Thyroid gland (tissue), 4 donors: ENCODE data around the gene ARMCX2. TPM values are rescaled to one million over a fixed set of nuclear protein-coding genes. Genes with fewer than 3 reads are reported as not detected.
"Not testable (repeated sequence)": the region's sequence is repeated elsewhere in the genome, so short reads cannot be mapped to it uniquely, and the experiment has no call there.

ENCODE experiments used
- DNase-seq, 2 donors: peaks; one replicate each; pipeline ENCODE4 v3.0.0-alpha.2; 2019
- H3K27ac ChIP-seq, 3 donors: fragments of 200-600 bp; sonication (generic); 1 replicate in 2 of 3; 2 replicates in 1 of 3; pipeline ENCODE4 v1.5.1; 2016 to 2019; ENCODE audit warnings: mild to moderate bottlenecking in 1 of 3, moderate library complexity in 1 of 3
- H3K27me3 ChIP-seq: fragments of 200-600 bp; sonication (generic); one replicate; pipeline ENCODE4 v1.5.1; 2019
- H3K36me3 ChIP-seq, 2 donors: fragments of 200-600 bp; sonication (generic); one replicate each; pipeline ENCODE4 v1.5.1; 2016 to 2019
- H3K4me1 ChIP-seq, 2 donors: fragments of 200-600 bp; sonication (generic); one replicate each; pipeline ENCODE4 v1.5.1; 2017 to 2019
- H3K4me3 ChIP-seq, 3 donors: fragments of 200-600 bp; sonication (generic); replicated peaks in 1 of 3; 1 replicate in 2 of 3; 2 replicates in 1 of 3; pipeline ENCODE4 v1.5.1; 2016; ENCODE audit warnings: mild to moderate bottlenecking in 1 of 3
- H3K9me3 ChIP-seq: fragments of 200-600 bp; sonication (generic); one replicate; pipeline ENCODE4 v1.5.1; 2017
- CTCF ChIP-seq, 6 experiments: fragments of 200-600 bp in 3 of 6; fragments of 450-650 bp in 3 of 6; sonication (generic) in 3 of 6; IDR thresholded peaks; one replicate each; pipeline ENCODE4 v1.5.1; 2016 to 2019; ENCODE audit warnings: antibody characterized with exemption in 6 of 6, mild to moderate bottlenecking in 2 of 6, inconsistent platforms in 1 of 6, moderate library complexity in 1 of 6
- POLR2A ChIP-seq, 2 donors: fragments of 450-650 bp; IDR thresholded peaks; one replicate each; pipeline ENCODE4 v1.6.1; 2017; ENCODE audit warnings: antibody characterized with exemption in 2 of 2, mild to moderate bottlenecking in 2 of 2, moderate library complexity in 1 of 2
- WGBS, 2 donors: methylation state at CpG; one replicate each; pipeline ENCODE4 v1.1.5; 2017; 5-methylcytosine and 5-hydroxymethylcytosine counted together
- intact Hi-C: fragments of 100-400 bp; cut with DNase I; formaldehyde crosslinking; loops from one replicate; pipeline ENCODE4 v1.15.1; 2023
- total RNA-seq, 4 donors: library from RNA; depleted of rRNA; stranded (reverse); fragments of >200 nt; gene quantifications; one replicate each; pipeline ENCODE4 v1.2.3, GENCODE V29; 2016

The ARMCX2 gene
- total RNA-seq, 4 donors from 2014 or later = 58.9 to 118 (median 106) TPM

GRCh38 chrX:101655534-101655933 lies 4.1 kb downstream of the ARMCX2 start:
- H3K27me3 ChIP-seq = no peaks in the 10 kb centered on the region
- H3K27ac ChIP-seq = no peak overlapping the region
- WGBS, 2 donors = 84 to 85% methylated on average over 3 of the region's 3 CpGs
- no peak for TF ChIP-seq POLR2A (IDR thresholded peaks at IDR 0.05)
- no peak for TF ChIP-seq CTCF (IDR thresholded peaks at IDR 0.05)
- H3K4me1 ChIP-seq = no peaks in the 10 kb centered on the region
- H3K4me3 ChIP-seq = no peak overlapping the region
- H3K9me3 ChIP-seq = no peaks in the 10 kb centered on the region
- H3K36me3 ChIP-seq = peaks cover 0 to 9% of the 10 kb centered on the region in 2 donors
- no peak for DNase-seq
- intact Hi-C loops = no loop called here

GRCh38 chrX:101647716-101648115 lies 11.9 kb downstream of the ARMCX2 start:
- H3K4me3 ChIP-seq, DNase-seq, H3K4me1 ChIP-seq, H3K27me3 ChIP-seq, H3K36me3 ChIP-seq, H3K27ac ChIP-seq, intact Hi-C loops, H3K9me3 ChIP-seq: not testable (repeated sequence)

GRCh38 chrX:101642093-101642492 lies 17.6 kb downstream of the ARMCX2 start:
- WGBS, 2 donors = 77 to 83% methylated on average over 1 of the region's 1 CpG
- H3K4me3 ChIP-seq = no peak overlapping the region
- intact Hi-C loops = no loop called here
- DNase-seq = no peak
- H3K27me3 ChIP-seq = no peaks in the 10 kb centered on the region
- no peaks in the 10 kb centered on the region for H3K9me3 ChIP-seq
- H3K27ac ChIP-seq = no peak overlapping the region
- H3K36me3 ChIP-seq = no peaks in the 10 kb centered on the region
- TF ChIP-seq POLR2A (IDR thresholded peaks at IDR 0.05) (no peak), CTCF (IDR thresholded peaks at IDR 0.05) (no peak)
- no peaks in the 10 kb centered on the region for H3K4me1 ChIP-seq

GRCh38 chrX:101639583-101639982 lies 20.1 kb downstream of the ARMCX2 start:
- Histone ChIP-seq H3K27ac (no peak overlapping the region), H3K27me3 (no peaks in the 10 kb centered on the region), H3K4me1 (no peaks in the 10 kb centered on the region), H3K4me3 (no peak overlapping the region), H3K9me3 (no peaks in the 10 kb centered on the region), H3K36me3 (no peaks in the 10 kb centered on the region)
- TF ChIP-seq POLR2A (IDR thresholded peaks at IDR 0.05) (no peak), CTCF (IDR thresholded peaks at IDR 0.05) (no peak)
- DNase-seq = no peak
- intact Hi-C loops = no loop called here

- no peaks in the 10 kb centered on the region for H3K27me3 ChIP-seq
- intact Hi-C loops = no loop called here
- DNase-seq = peak; percentile 7 to 25
- no peaks in the 10 kb centered on the region for H3K36me3 ChIP-seq
- H3K9me3 ChIP-seq = no peaks in the 10 kb centered on the region
- no peak overlapping the region for H3K4me3 ChIP-seq
- no peak for TF ChIP-seq CTCF (IDR thresholded peaks at IDR 0.05)
- TF ChIP-seq POLR2A (IDR thresholded peaks at IDR 0.05) = no peak
- H3K27ac ChIP-seq = no peak overlapping the region
- H3K4me1 ChIP-seq = peaks cover 0 to 6% of the 10 kb centered on the region in 2 donors
Observed at GRCh38 chrX:101619364-101619763, 40.3 kb downstream of the ARMCX2 start.
